NCI-H2029 (cell line): ENCODE results near the gene CIART.
"Not testable (repeated sequence)": the region's sequence is repeated elsewhere in the genome, so short reads cannot be mapped to it uniquely, and the experiment has no call there.

ENCODE experiments used
- DNase-seq: peaks from one replicate; lab custom pipeline; 2025; lab: John Stamatoyannopoulos, UW

Gene CIART

GRCh38 chr1:150281758-150282557, at the start of gene CIART:
CIART (plus strand) TSS chr1:150282554; CDS start chr1:150283268, 714 bp downstream.
- DNase-seq: peak; percentile 99

GRCh38 chr1:150232921-150233320, 49.4 kb upstream of the CIART start:
- DNase-seq: not testable (repeated sequence)

GRCh38 chr1:150233359-150234308, 48.7 kb upstream of the CIART start:
- DNase-seq: peak; percentile 34

- DNase-seq: no peak
Observed at GRCh38 chr1:150234309-150234565, 48.1 kb upstream of the CIART start.

- no peak for DNase-seq
Observed at GRCh38 chr1:150234566-150235293, 47.6 kb upstream of the CIART start.

GRCh38 chr1:150235294-150235851, 47.0 kb upstream of the CIART start:
- no peak for DNase-seq

GRCh38 chr1:150235852-150236613, 46.3 kb upstream of the CIART start, which contains the start of gene ANP32E:
ANP32E (minus strand) TSS chr1:150236112; CDS start chr1:150235786, 326 bp downstream.
- DNase-seq: peak; percentile 98

GRCh38 chr1:150236614-150237100, 45.7 kb upstream of the CIART start:
- no peak for DNase-seq

GRCh38 chr1:150237176-150237575, 45.2 kb upstream of the CIART start:
- DNase-seq: not testable (repeated sequence)

- DNase-seq: no peak
Observed at GRCh38 chr1:150237746-150238145, 44.6 kb upstream of the CIART start.

GRCh38 chr1:150243003-150243402, 39.4 kb upstream of the CIART start:
- no peak for DNase-seq

GRCh38 chr1:150249936-150250335, 32.4 kb upstream of the CIART start:
- no peak for DNase-seq

- DNase-seq: no peak
Observed at GRCh38 chr1:150256198-150256553, 26.2 kb upstream of the CIART start.

- no peak for DNase-seq
Observed at GRCh38 chr1:150256554-150257341, 25.6 kb upstream of the CIART start.

- DNase-seq: no peak
Observed at GRCh38 chr1:150257624-150258585, 24.4 kb upstream of the CIART start, which contains the start of gene CA14. CA14 (plus strand) TSS chr1:150257774; CDS start chr1:150258129, 355 bp downstream.

- no peak for DNase-seq
Observed at GRCh38 chr1:150259217-150259616, 23.1 kb upstream of the CIART start.

GRCh38 chr1:150259758-150260669, 22.3 kb upstream of the CIART start:
- DNase-seq: peak; percentile 63

GRCh38 chr1:150261367-150261766, 21.0 kb upstream of the CIART start:
- DNase-seq: no peak
